Ishikawa (cell line): ENCODE data around the gene COL23A1.

Source experiments
- CEBPB ChIP-seq: IDR thresholded peaks from 2 replicates; pipeline ENCODE4 v1.6.1; 2012
- CREB1 ChIP-seq: IDR thresholded peaks from 2 replicates; pipeline ENCODE4 v1.6.1; 2012; ENCODE audit warnings: low read depth
- EGR1 ChIP-seq: IDR thresholded peaks from 2 replicates; pipeline ENCODE4 v1.6.1; 2012
- EP300 ChIP-seq: IDR thresholded peaks from 2 replicates; pipeline ENCODE4 v1.6.1; 2012; ENCODE audit warnings: borderline replicate concordance
- FOXM1 ChIP-seq: IDR thresholded peaks from 2 replicates; pipeline ENCODE4 v1.6.1; 2012; ENCODE audit warnings: low read depth, borderline replicate concordance
- NFIC ChIP-seq: IDR thresholded peaks from 2 replicates; pipeline ENCODE4 v1.6.1; 2012
- RAD21 ChIP-seq: IDR thresholded peaks from 2 replicates; pipeline ENCODE4 v1.6.1; 2012; ENCODE audit warnings: low read depth
- TAF1 ChIP-seq: IDR thresholded peaks from 2 replicates; pipeline ENCODE4 v1.6.1; 2012; ENCODE audit warnings: low read depth, mild to moderate bottlenecking
- TCF12 ChIP-seq: IDR thresholded peaks from 2 replicates; pipeline ENCODE4 v1.6.1; 2012; ENCODE audit warnings: low read depth
- TEAD4 ChIP-seq: IDR thresholded peaks from 2 replicates; pipeline ENCODE4 v1.6.1; 2012
- YY1 ChIP-seq: IDR thresholded peaks from 2 replicates; pipeline ENCODE4 v1.6.1; 2012; ENCODE audit warnings: low read depth
- ZBTB7A ChIP-seq: IDR thresholded peaks from 2 replicates; pipeline ENCODE4 v1.6.1; 2012; ENCODE audit warnings: low read depth
- TF ChIP-seq, protein P1 (sequence below): IDR thresholded peaks from 2 replicates; pipeline ENCODE4 v1.6.1; 2012; ENCODE audit warnings: low read depth, mild to moderate bottlenecking
- TF ChIP-seq, protein P2 (sequence below): IDR thresholded peaks from 2 replicates; pipeline ENCODE4 v1.6.1; 2012
- TF ChIP-seq, protein P3 (sequence below): IDR thresholded peaks from 2 replicates; pipeline ENCODE4 v1.6.1; 2012

Gene COL23A1

DNA sequence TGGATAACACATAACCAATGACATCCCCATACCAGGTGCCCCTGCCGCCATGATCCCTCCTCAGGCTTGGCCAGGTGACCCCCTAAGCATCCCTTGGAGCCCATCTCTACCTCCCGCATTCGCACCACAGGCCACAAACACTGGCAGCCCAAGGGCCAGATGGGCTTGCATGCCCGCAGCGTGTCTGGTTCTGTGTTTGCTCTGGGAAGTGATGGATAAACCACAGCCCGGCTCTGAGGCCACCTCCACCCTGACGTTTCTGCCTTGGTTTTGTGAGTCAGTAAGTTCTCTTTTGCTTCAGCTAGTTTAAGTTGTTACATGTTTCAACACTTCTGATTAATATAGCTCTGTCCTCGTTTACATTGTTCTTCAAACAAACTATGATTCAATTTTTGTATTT is 185.2 kb downstream of the COL23A1 start:
- TF ChIP-seq CEBPB: no peak
- TF ChIP-seq, protein P1, sequence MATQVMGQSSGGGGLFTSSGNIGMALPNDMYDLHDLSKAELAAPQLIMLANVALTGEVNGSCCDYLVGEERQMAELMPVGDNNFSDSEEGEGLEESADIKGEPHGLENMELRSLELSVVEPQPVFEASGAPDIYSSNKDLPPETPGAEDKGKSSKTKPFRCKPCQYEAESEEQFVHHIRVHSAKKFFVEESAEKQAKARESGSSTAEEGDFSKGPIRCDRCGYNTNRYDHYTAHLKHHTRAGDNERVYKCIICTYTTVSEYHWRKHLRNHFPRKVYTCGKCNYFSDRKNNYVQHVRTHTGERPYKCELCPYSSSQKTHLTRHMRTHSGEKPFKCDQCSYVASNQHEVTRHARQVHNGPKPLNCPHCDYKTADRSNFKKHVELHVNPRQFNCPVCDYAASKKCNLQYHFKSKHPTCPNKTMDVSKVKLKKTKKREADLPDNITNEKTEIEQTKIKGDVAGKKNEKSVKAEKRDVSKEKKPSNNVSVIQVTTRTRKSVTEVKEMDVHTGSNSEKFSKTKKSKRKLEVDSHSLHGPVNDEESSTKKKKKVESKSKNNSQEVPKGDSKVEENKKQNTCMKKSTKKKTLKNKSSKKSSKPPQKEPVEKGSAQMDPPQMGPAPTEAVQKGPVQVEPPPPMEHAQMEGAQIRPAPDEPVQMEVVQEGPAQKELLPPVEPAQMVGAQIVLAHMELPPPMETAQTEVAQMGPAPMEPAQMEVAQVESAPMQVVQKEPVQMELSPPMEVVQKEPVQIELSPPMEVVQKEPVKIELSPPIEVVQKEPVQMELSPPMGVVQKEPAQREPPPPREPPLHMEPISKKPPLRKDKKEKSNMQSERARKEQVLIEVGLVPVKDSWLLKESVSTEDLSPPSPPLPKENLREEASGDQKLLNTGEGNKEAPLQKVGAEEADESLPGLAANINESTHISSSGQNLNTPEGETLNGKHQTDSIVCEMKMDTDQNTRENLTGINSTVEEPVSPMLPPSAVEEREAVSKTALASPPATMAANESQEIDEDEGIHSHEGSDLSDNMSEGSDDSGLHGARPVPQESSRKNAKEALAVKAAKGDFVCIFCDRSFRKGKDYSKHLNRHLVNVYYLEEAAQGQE: no peak
- no peak for TF ChIP-seq ZBTB7A
- TF ChIP-seq NFIC: no peak
- no peak for TF ChIP-seq CREB1
- TF ChIP-seq TAF1: no peak
- TF ChIP-seq FOXM1: no peak
- TF ChIP-seq EGR1: no peak
- no peak for TF ChIP-seq EP300
- TF ChIP-seq, protein P2, sequence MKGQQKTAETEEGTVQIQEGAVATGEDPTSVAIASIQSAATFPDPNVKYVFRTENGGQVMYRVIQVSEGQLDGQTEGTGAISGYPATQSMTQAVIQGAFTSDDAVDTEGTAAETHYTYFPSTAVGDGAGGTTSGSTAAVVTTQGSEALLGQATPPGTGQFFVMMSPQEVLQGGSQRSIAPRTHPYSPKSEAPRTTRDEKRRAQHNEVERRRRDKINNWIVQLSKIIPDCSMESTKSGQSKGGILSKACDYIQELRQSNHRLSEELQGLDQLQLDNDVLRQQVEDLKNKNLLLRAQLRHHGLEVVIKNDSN: no peak
- TF ChIP-seq YY1: no peak
- TF ChIP-seq, protein P3, sequence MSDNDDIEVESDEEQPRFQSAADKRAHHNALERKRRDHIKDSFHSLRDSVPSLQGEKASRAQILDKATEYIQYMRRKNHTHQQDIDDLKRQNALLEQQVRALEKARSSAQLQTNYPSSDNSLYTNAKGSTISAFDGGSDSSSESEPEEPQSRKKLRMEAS: no peak
- no peak for TF ChIP-seq TCF12
- TF ChIP-seq TEAD4: no peak
- no peak for TF ChIP-seq RAD21

DNA sequence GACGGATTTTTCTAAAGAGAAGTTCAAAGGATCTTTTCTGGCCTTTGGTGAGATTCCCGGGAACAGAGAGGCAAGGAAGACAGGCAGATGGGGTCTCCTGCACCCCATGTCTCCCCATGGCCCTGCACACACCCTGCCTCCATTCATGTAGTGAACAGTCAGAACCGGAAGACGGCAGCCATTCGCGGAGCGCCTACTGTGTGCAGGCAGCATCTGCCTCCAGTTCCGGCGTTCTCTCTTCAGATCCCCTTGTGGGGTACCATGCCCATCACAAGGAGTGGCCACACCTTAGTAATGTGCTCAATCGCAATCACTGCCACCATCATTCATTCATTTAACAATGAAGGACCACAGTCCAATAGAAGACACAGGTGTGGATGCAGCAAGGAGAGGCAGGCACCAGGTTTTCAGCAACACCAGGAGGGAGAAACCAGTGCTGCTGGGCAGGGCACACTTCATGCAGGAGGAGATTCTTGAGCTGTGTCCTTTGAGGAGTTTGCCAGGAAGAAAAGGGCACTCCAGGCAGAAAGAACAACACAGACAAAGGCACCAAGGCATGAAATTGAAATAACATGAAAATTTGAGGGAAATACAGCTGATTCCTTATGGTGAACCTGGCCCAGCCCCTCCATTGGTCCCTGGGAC is 186.1 kb downstream of the COL23A1 start:
- TF ChIP-seq EGR1: no peak
- TF ChIP-seq CREB1: no peak
- TF ChIP-seq TEAD4: no peak
- TF ChIP-seq NFIC: no peak
- no peak for TF ChIP-seq FOXM1

DNA sequence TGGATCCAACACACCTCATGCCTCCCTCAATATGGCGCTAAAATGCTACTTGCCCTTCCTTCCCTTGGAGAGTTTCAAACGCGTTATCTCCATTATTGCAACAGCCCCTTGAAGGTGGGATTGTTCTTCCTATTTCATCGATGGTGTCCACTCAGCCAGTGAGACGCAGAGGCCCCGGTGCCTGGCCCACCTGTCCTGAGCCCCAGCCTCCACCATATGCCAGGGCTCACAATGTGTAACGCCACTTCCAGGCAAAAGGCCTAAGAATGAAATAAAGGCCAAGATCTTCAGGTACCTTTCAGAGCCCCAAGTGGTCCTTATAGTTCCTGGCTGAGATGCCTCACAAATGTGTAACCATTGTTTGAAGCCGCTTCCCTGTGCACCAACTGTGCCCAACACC is 186.8 kb downstream of the COL23A1 start:
- TF ChIP-seq YY1 (no peak), NFIC (no peak)

DNA sequence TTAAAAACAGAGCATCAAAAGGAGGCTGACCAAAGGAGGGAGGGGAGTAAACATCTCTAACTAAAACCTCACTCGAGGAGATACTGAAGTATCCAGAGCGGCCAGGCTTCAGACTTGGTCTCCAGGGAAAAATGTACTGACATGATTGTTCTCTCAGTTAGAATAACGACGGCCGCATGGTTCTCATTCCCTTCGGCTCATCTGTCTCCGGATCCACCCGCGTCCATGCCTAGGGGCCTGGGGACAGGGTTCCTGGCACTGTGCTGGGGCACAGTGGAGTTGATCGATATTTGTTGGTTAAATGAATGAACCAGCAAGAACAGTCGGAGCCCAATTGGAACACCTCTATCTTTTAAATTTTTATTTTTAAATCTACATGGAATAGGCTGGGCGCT is 190.5 kb downstream of the COL23A1 start:
- TF ChIP-seq CREB1: no peak
- no peak for TF ChIP-seq YY1
- TF ChIP-seq NFIC: no peak
- TF ChIP-seq, protein P1: no peak
- no peak for TF ChIP-seq FOXM1
- TF ChIP-seq TCF12: no peak
- no peak for TF ChIP-seq EGR1
- TF ChIP-seq, protein P3: no peak
- TF ChIP-seq ZBTB7A: no peak
- no peak for TF ChIP-seq EP300
- TF ChIP-seq TAF1: no peak
- no peak for TF ChIP-seq RAD21
- no peak for TF ChIP-seq TEAD4
- TF ChIP-seq CEBPB: no peak
- TF ChIP-seq, protein P2: no peak

DNA sequence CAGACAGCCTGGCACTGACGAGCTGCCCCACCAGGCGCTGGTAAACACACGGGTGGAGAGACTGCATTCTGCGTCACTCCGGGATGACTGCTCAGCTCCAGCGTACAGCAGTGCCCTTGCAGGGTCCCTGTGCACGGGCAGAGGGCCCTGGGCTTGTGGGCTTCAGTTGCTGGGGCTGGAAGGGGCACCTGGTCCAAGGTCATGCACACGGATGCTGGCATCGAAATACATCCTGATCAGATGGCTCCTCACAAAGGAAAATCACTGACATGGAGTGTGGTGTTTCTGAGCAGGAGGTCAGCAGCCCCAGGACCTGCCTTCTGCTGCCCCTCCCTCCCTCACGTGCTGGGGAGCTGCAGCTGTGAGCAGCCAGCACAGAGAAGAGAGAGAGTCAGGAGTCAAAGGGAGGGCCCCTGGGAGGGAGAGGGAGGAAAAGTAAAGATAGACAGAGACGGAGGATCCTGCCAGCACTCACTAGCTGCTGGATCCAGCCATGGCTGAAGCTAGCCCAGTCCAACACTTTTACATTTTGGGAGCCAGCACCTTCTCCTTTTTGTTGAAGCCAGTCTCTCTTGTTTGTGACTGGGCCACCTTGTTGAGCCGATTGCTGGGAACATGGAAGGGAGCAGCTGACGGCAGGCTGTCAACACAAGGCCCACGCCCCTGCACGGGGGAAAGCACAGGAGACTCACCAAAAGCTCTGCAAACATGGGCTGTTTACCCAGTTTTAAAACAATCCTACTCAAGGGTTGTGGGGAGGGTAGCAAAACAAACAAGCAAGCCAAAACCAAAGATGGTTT is 191.1 kb downstream of the COL23A1 start:
- TF ChIP-seq, protein P2: no peak
- TF ChIP-seq YY1 (no peak), TCF12 (no peak), TEAD4 (no peak), ZBTB7A (no peak), NFIC (no peak), CREB1 (no peak), RAD21 (no peak), EGR1 (no peak), TAF1 (no peak)
- TF ChIP-seq, protein P3: no peak
